H9 (cell line): Measurements from ENCODE around the gene PTPN13. TPM values are rescaled to one million over a fixed set of nuclear protein-coding genes. Genes with fewer than 3 reads are reported as not detected.

ENCODE experiments used
- DNase-seq: peaks from one replicate; pipeline ENCODE4 v3.0.0-alpha.2; 2017
- H2AFZ ChIP-seq: one replicate; pipeline ENCODE4 v1.6.1; 2013; ENCODE audit warnings: mild to moderate bottlenecking, low read length, control low read depth, moderate library complexity
- H2AK5ac ChIP-seq: 2 replicates; pipeline ENCODE4 v1.6.1; 2013; ENCODE audit warnings: low read length, control low read depth, mixed read lengths; ENCODE audit not compliant: insufficient read length
- H2BK120ac ChIP-seq: one replicate; pipeline ENCODE4 v1.6.1; 2013; ENCODE audit warnings: low read depth, mild to moderate bottlenecking, low read length, control low read depth, inconsistent platforms; ENCODE audit not compliant: poor library complexity, severe bottlenecking
- H2BK12ac ChIP-seq: 2 replicates; pipeline ENCODE4 v1.6.1; 2013; ENCODE audit warnings: low read length, control low read depth, mixed read lengths, low read depth; ENCODE audit not compliant: insufficient read length
- H2BK15ac ChIP-seq: 2 replicates; pipeline ENCODE4 v1.6.1; 2013; ENCODE audit warnings: low read depth, low read length, control low read depth
- H2BK20ac ChIP-seq: one replicate; pipeline ENCODE4 v1.6.1; 2013; ENCODE audit warnings: low read depth, mild to moderate bottlenecking, low read length, control low read depth, inconsistent platforms; ENCODE audit not compliant: poor library complexity, severe bottlenecking
- H2BK5ac ChIP-seq: 2 replicates; pipeline ENCODE4 v1.6.1; 2013; ENCODE audit warnings: low read length, control low read depth, mixed read lengths; ENCODE audit not compliant: insufficient read length
- H3K14ac ChIP-seq: 2 replicates; pipeline ENCODE4 v1.6.1; 2013; ENCODE audit warnings: low read length, control low read depth; ENCODE audit not compliant: insufficient read depth
- H3K18ac ChIP-seq: 2 replicates; pipeline ENCODE4 v1.6.1; 2013; ENCODE audit warnings: low read depth, mild to moderate bottlenecking, mixed read lengths, low read length, control low read depth; ENCODE audit not compliant: insufficient read length
- H3K23ac ChIP-seq: 2 replicates; pipeline ENCODE4 v1.6.1; 2013; ENCODE audit warnings: low read length, control low read depth, mixed read lengths, low read depth; ENCODE audit not compliant: insufficient read length
- H3K23me2 ChIP-seq: 2 replicates; pipeline ENCODE4 v1.6.1; 2013; ENCODE audit warnings: low read depth, mild to moderate bottlenecking, mixed read lengths, low read length, control low read depth; ENCODE audit not compliant: insufficient read length, poor library complexity, severe bottlenecking
- H3K27ac ChIP-seq: 2 replicates; pipeline ENCODE4 v1.5.1; 2013; ENCODE audit warnings: low read length, control low read depth, mixed read lengths, low read depth; ENCODE audit not compliant: insufficient read length
- H3K27me3 ChIP-seq: 2 replicates; pipeline ENCODE4 v1.6.1; 2013; ENCODE audit warnings: low read length, control low read depth, inconsistent platforms; ENCODE audit not compliant: insufficient read depth
- H3K4ac ChIP-seq: 2 replicates; pipeline ENCODE4 v1.6.1; 2013; ENCODE audit warnings: low read depth, mild to moderate bottlenecking, control low read depth, inconsistent platforms, low read length, moderate library complexity
- H3K4me1 ChIP-seq: 2 replicates; pipeline ENCODE4 v1.6.1; 2013; ENCODE audit warnings: low read length, control low read depth, inconsistent platforms; ENCODE audit not compliant: insufficient read depth
- H3K4me2 ChIP-seq: 2 replicates; pipeline ENCODE4 v1.6.1; 2013; ENCODE audit warnings: low read length, control low read depth, mixed read lengths; ENCODE audit not compliant: insufficient read length, insufficient read depth
- H3K56ac ChIP-seq: 2 replicates; pipeline ENCODE4 v1.6.1; 2013; ENCODE audit warnings: low read depth, mild to moderate bottlenecking, mixed read lengths, low read length, control low read depth; ENCODE audit not compliant: insufficient read length
- H3K79me1 ChIP-seq: 2 replicates; pipeline ENCODE4 v1.6.1; 2013; ENCODE audit warnings: low read depth, mild to moderate bottlenecking, moderate library complexity, low read length, control low read depth, inconsistent platforms; ENCODE audit not compliant: insufficient read depth, poor library complexity, severe bottlenecking
- H3K79me2 ChIP-seq: 2 replicates; pipeline ENCODE4 v1.6.1; 2013; ENCODE audit warnings: low read length, control low read depth, inconsistent platforms; ENCODE audit not compliant: insufficient read depth
- H3K9ac ChIP-seq: 2 replicates; pipeline ENCODE4 v1.6.1; 2013; ENCODE audit warnings: low read length, control low read depth, mixed read lengths; ENCODE audit not compliant: insufficient read length; ENCODE audit errors: extremely low read depth
- H3K9me3 ChIP-seq: one replicate; pipeline ENCODE4 v1.6.1; 2013; ENCODE audit warnings: low read depth, low read length, inconsistent platforms; ENCODE audit not compliant: control insufficient read depth
- H3T11ph ChIP-seq: one replicate; pipeline ENCODE4 v1.6.1; 2013; ENCODE audit warnings: mild to moderate bottlenecking, low read length, control low read depth, inconsistent platforms
- H4K20me1 ChIP-seq: one replicate; pipeline ENCODE4 v1.6.1; 2013; ENCODE audit not compliant: control insufficient read depth, insufficient read length, insufficient read depth
- H4K5ac ChIP-seq: 2 replicates; pipeline ENCODE4 v1.6.1; 2013; ENCODE audit warnings: low read depth, mild to moderate bottlenecking, mixed read lengths, low read length, control low read depth; ENCODE audit not compliant: insufficient read length
- H4K8ac ChIP-seq: replicated peaks from 2 replicates; pipeline ENCODE4 v1.6.1; 2013; ENCODE audit warnings: low read length, control low read depth, mixed read lengths, low read depth; ENCODE audit not compliant: insufficient read length
- H4K91ac ChIP-seq: 2 replicates; pipeline ENCODE4 v1.6.1; 2013; ENCODE audit warnings: low read depth, mild to moderate bottlenecking, moderate library complexity, mixed read lengths, low read length, control low read depth; ENCODE audit not compliant: insufficient read length
- H3K27ac Mint-ChIP-seq, 3 experiments: 2 replicates in 2 of 3; 3 replicates in 1 of 3; pipeline ENCODE4 v1.8.0; 2020 to 2021; ENCODE audit warnings: mixed read lengths in 3 of 3, mild to moderate bottlenecking in 1 of 3, moderate library complexity in 1 of 3
- H3K27me3 Mint-ChIP-seq: 2 replicates; pipeline ENCODE4 v1.8.0; 2021; ENCODE audit warnings: low read depth, mild to moderate bottlenecking, moderate library complexity, mixed read lengths
- H3K36me3 Mint-ChIP-seq, 3 experiments: 2 replicates in 2 of 3; 3 replicates in 1 of 3; pipeline ENCODE4 v1.8.0; 2020 to 2021; ENCODE audit warnings: low read depth in 3 of 3, mixed read lengths in 3 of 3; ENCODE audit not compliant: insufficient read depth in 1 of 3
- H3K4me1 Mint-ChIP-seq, 2 experiments: 2 replicates each; pipeline ENCODE4 v1.8.0; 2020; ENCODE audit warnings: mixed read lengths in 2 of 2
- H3K4me3 Mint-ChIP-seq, 2 experiments: 2 replicates in 1 of 2; 3 replicates in 1 of 2; pipeline ENCODE4 v1.8.0; 2020 to 2021; ENCODE audit warnings: mild to moderate bottlenecking in 2 of 2, mixed read lengths in 2 of 2, moderate library complexity in 1 of 2
- H3K9me3 Mint-ChIP-seq, 2 experiments: 2 replicates in 1 of 2; 3 replicates in 1 of 2; pipeline ENCODE4 v1.8.0; 2020; ENCODE audit warnings: mild to moderate bottlenecking in 2 of 2, mixed read lengths in 2 of 2, moderate library complexity in 1 of 2
- CTCF ChIP-seq: fragments of 200-600 bp; sonication (generic); conservative IDR thresholded peaks from 3 replicates; pipeline ENCODE4 v1.8.0; 2021; ENCODE audit warnings: antibody characterized with exemption, mild to moderate bottlenecking
- WGBS: extraction: QIAGEN DNeasy Blood & Tissue Kit; methylation state at CpG from one replicate; pipeline ENCODE4 v1.1.7; 2013; ENCODE audit warnings: missing lambda C conversion rate, low lambda C conversion rate, mixed read lengths; ENCODE audit not compliant: insufficient read length; ENCODE audit errors: extremely low coverage; 5-methylcytosine and 5-hydroxymethylcytosine counted together
- total RNA-seq: library from RNA; stranded (reverse); gene quantifications from 2 replicates; pipeline ENCODE4 v1.2.1, GENCODE V29; 2021

Gene PTPN13
- total RNA-seq, 1 experiment from 2014 or later, result 34.9 TPM

DNA sequence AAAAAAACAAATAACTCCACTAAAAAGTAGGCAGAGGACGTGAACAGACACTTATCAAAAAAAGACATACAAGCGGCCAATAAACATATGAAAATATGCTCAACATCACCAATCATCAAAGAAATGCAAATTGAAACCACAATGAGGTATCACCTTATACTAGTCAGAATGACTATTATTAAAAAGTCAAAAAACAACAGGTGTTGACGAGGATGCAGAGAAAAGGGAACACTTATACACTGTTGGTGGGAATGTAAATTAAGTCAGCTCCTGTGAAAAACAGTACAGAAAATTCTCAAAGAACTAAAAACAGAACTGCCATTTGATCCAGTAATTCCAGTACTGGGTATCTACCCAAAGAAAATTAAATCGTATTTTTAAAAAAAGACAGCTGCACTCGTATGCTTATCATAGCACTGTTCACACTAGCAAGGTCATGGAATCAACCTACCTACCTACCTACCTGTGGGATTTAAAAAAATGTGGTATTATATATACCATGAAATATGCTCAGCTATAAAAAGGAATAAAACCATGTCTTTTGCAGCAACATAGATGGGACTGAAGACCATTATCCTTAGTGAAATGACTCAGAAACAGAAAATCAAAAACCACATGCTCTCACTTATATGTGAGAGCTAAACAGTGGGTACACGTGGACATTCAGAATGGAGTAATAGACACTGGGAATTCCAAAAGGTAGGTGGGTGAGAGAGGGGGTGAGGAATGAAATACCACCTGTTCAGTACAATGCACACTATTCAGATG lies 24.8 kb upstream of the PTPN13 start:
- no peak overlapping the region for H3K4ac ChIP-seq
- no peaks in the 10 kb centered on the region for H3K9me3 Mint-ChIP-seq

More for the DNA sequence above, 24.8 kb upstream of the PTPN13 start:
- Histone ChIP-seq H4K8ac (no peak overlapping the region), H3K23me2 (no peaks in the 10 kb centered on the region), H3K23ac (no peak overlapping the region), H3K9me3 (no peaks in the 10 kb centered on the region), H2BK20ac (peak overlapping the region; percentile 60), H4K20me1 (no peaks in the 10 kb centered on the region), H3K56ac (no peak overlapping the region), H3K27ac (no peak overlapping the region), H2AK5ac (no peak overlapping the region), H2AFZ (no peak overlapping the region), H4K91ac (no peak overlapping the region), H3K4me1 (no peaks in the 10 kb centered on the region), H3K79me2 (no peaks in the 10 kb centered on the region), H3K79me1 (no peaks in the 10 kb centered on the region), H3T11ph (no peak overlapping the region), H4K5ac (no peak overlapping the region), H3K9ac (no peak overlapping the region), H3K14ac (no peak overlapping the region), H2BK120ac (no peak overlapping the region), H3K4me2 (no peak overlapping the region), H3K18ac (no peak overlapping the region), H2BK15ac (no peak overlapping the region), H2BK5ac (no peak overlapping the region), H3K27me3 (no peaks in the 10 kb centered on the region), H2BK12ac (no peak overlapping the region)
- peak overlapping the region in 1 of 3 experiments; percentile 16; a peak in 1 of 7 replicates for H3K27ac Mint-ChIP-seq
- H3K4me3 Mint-ChIP-seq, result no peak overlapping the region
- H3K4me1 Mint-ChIP-seq, result peaks cover 9 to 14% of the 10 kb centered on the region in 2 experiments
- DNase-seq, result no peak
- no peaks in the 10 kb centered on the region; a peak in 1 of 7 replicates for H3K36me3 Mint-ChIP-seq
- H3K27me3 Mint-ChIP-seq, result no peaks in the 10 kb centered on the region
- TF ChIP-seq CTCF, result no peak
- WGBS, result no CpG with 5 or more reads among the region's 6 CpGs
